Measurements from ENCODE around the gene FOXRED2.
A peak's percentile ranks its signal among the peaks of the same experiment; 100 is the strongest.

FOXRED2 gene

DNA sequence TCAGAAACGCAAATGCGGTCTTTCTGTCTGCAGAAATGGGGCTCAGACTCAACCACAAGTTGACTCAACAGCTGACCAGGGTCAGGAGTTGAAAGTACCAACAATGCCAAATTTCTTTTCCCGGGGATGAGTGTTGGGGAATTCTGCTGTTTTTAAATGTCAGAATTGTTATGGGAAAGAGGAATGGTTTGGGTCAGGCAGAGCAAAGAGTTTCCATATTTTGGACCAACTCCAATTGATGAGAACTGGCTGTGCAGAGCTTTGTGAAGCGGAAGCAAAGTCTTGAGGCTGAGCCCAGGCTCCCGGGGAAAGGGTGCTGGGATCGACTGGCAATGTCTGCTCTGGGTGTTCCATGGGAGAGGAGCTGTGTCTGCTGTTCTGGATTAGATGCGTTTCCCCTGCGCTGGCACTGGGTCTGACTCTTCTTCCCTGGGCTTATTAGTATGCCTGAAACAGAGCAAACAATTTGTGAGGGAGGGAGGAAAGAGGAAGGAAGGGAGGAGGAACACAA is 61.6 kb downstream of the FOXRED2 start:
- Histone ChIP-seq H3K9me3 (ENCODE audit: control insufficient read depth, insufficient read depth, low read depth, low read length) (0 out of 2 replicates have a peak, but pooled peaks cover 5% of the 10 kb centered on the region), H3K4me3 (ENCODE audit: low read depth, low read length) (no peak overlapping the region), H3K4me1 (ENCODE audit: control insufficient read depth, insufficient read depth, low read length) (peaks cover 23% of the 10 kb centered on the region), H3K9ac (ENCODE audit: low read length) (no peak overlapping the region), H3K27me3 (ENCODE audit: control insufficient read depth, insufficient read depth, low read length) (no peaks in the 10 kb centered on the region), H3K27ac (ENCODE audit: low read depth, low read length) (no peak overlapping the region), H3K36me3 (ENCODE audit: control insufficient read depth, insufficient read depth, low read length) (no peaks in the 10 kb centered on the region)

DNA sequence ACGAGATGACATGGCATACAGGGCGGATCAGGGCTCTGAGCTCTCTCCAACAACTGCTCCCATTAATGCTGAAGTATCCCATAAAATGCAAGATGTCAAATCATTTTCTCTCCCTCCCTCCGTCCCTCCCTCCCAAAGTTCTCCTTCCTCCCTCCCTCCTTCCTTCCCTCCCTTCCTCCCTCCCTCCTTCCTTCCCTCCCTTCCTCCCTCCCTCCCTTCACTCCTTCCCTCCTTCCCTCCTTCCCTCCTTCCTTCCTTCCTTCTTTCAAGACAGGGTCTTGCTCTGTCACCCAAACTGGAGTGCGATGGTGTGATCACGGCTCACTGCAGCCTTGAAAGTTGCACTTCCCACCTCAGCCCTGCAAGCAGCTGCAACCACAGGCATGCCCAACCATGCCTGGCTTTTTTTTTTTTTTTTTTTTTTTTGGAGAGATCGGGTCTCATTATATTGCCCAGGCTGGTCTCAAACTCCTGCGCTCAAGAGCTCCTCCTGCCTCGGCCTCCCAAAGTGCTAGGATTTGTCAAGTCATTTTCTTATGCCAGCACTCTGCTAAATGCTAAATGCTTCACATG is 63.6 kb downstream of the FOXRED2 start:
- Histone ChIP-seq H3K36me3 (ENCODE audit: control insufficient read depth, insufficient read depth, low read length) (no peaks in the 10 kb centered on the region), H3K27ac (ENCODE audit: low read depth, low read length) (no peak overlapping the region), H3K4me1 (ENCODE audit: control insufficient read depth, insufficient read depth, low read length) (peaks cover 17% of the 10 kb centered on the region), H3K27me3 (ENCODE audit: control insufficient read depth, insufficient read depth, low read length) (no peaks in the 10 kb centered on the region), H3K9me3 (ENCODE audit: control insufficient read depth, insufficient read depth, low read depth, low read length) (0 out of 2 replicates have a peak, but pooled peaks cover 5% of the 10 kb centered on the region), H3K9ac (ENCODE audit: low read length) (no peak overlapping the region), H3K4me3 (ENCODE audit: low read depth, low read length) (no peak overlapping the region)

DNA sequence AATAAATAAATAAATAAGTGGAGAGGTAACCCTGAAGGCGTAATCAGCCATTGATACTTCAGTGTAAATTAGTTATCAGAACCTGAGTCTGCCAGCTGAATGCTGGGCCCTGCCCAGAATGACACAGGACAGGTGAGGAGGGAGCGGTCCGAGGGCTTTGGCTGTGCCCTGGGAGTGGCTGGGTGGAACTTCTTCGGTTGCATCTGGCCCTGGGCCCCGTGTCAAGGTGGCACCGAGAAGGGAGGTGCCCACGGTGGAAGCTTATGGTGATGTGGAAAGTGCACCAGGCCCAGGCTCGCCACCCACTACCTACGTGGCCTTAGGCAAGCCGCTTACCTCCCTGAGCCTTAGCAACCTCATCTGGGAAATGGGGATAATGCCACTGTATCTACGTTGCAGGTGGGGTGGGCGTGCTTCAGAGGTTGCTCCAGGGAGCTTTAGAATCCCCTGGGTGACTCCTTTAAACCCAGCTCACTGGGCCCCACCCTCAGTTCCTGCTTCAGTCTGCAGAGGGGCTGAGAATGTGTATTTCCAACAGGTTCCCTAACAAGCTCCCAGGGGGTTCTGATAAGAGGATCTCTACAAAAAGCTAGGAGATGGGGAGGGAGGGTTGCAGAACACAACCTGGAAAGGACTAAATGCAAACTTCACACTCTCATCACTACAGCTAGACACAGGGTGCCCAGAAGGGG is 64.2 kb downstream of the FOXRED2 start:
- no peak overlapping the region for H3K9ac ChIP-seq (ENCODE audit: low read length)
- H3K27me3 ChIP-seq (ENCODE audit: control insufficient read depth, insufficient read depth, low read length): no peaks in the 10 kb centered on the region
- H3K36me3 ChIP-seq (ENCODE audit: control insufficient read depth, insufficient read depth, low read length): no peaks in the 10 kb centered on the region
- H3K4me3 ChIP-seq (ENCODE audit: low read depth, low read length): no peak overlapping the region
- no peak overlapping the region for H3K27ac ChIP-seq (ENCODE audit: low read depth, low read length)
- peaks cover 17% of the 10 kb centered on the region for H3K4me1 ChIP-seq (ENCODE audit: control insufficient read depth, insufficient read depth, low read length)
- 0 out of 2 replicates have a peak, but pooled peaks cover 5% of the 10 kb centered on the region for H3K9me3 ChIP-seq (ENCODE audit: control insufficient read depth, insufficient read depth, low read depth, low read length)

DNA sequence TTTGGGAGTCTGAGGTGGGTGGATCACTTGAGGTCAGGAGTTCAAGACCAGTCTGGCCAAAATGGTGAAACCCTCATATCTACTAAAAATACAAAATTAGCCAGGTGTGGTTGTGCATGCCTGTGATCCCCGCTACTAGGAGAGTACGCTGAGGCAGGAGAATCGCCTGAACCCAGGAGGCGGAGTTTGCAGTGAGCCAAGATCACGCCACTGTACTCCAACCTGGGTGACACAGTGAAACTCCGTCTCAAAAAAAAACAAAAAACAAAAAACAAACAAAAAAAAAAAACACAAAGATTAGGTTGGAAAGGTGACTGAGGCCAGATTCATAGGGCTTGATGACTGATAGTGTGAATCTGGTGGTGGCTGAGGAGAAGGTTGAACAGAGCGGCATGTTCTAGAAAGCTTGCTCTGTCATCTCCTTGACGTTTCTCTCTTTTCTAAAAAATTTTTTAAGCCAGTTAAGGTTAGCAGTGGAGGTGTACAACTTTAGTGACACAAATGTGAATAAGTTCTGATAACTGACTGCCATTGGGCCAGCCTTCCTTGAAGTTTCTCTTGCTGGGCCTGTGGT is 66.3 kb downstream of the FOXRED2 start:
- Histone ChIP-seq H3K4me1 (ENCODE audit: control insufficient read depth, insufficient read depth, low read length) (peaks cover 28% of the 10 kb centered on the region), H3K9me3 (ENCODE audit: control insufficient read depth, insufficient read depth, low read depth, low read length) (0 out of 2 replicates have a peak, but pooled peaks cover 3% of the 10 kb centered on the region), H3K9ac (ENCODE audit: low read length) (no peak overlapping the region), H3K4me3 (ENCODE audit: low read depth, low read length) (no peak overlapping the region), H3K36me3 (ENCODE audit: control insufficient read depth, insufficient read depth, low read length) (no peaks in the 10 kb centered on the region), H3K27ac (ENCODE audit: low read depth, low read length) (no peak overlapping the region; the same call in 1 of the 2 replicates), H3K27me3 (ENCODE audit: control insufficient read depth, insufficient read depth, low read length) (no peaks in the 10 kb centered on the region)

DNA sequence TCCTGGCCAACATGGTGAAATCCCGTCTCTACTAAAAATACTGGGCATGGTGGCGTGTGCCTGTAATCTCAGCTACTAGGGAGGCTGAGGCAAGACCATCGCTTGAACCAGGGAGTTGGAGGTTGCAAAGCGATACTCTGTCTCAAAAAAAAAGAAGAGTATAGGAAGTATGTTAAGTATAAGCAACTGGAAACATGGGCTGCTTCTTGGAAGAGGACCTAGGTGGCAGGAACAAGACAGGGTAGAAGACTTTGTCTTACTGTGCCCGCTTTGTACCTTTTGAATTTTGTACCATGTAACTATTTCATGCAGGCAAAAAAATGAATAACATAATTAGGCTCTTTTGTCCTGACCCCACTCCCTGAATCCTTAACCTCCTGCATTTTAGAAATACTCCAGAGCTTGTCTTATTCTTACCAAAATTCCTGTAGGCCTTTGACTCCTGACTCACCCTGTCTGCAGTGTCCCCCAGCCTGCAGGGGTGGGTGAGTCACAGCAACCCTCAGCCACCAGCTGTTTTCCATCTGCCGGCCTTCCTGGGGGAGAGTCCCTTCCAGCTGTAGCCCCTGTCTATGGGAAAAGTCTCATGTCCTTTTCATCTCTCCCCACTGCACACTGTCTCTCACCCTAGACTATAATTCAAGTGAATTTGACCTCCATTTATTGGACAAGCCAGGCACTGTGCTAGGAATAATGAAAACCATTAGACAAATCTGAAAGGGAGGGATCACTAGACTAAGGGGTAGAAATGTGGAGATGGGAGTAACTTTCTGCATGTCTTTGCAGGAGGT is 67.2 kb downstream of the FOXRED2 start:
- Histone ChIP-seq H3K4me3 (ENCODE audit: low read depth, low read length) (no peak overlapping the region), H3K4me1 (ENCODE audit: control insufficient read depth, insufficient read depth, low read length) (peaks cover 37% of the 10 kb centered on the region), H3K36me3 (ENCODE audit: control insufficient read depth, insufficient read depth, low read length) (no peaks in the 10 kb centered on the region), H3K9ac (ENCODE audit: low read length) (peak overlapping the region; percentile 46), H3K9me3 (ENCODE audit: control insufficient read depth, insufficient read depth, low read depth, low read length) (no peaks in the 10 kb centered on the region), H3K27ac (ENCODE audit: low read depth, low read length) (peak overlapping the region; percentile 44; the same call in 1 of the 2 replicates), H3K27me3 (ENCODE audit: control insufficient read depth, insufficient read depth, low read length) (no peaks in the 10 kb centered on the region)
